ENCODE data around the gene FHOD3. TPM values are rescaled to one million over a fixed set of nuclear protein-coding genes. Genes with fewer than 3 reads are reported as not detected.

Gene FHOD3
- 13.7 and 15.1 TPM in 2 replicates for total RNA-seq (2014; rRNA removed; shearing (Covaris generic))

GRCh38 chr18:36297417-36298125 is at the start of gene FHOD3:
Gene FHOD3 (plus strand): TSS chr18:36297713. CDS start chr18:36297836, 123 bp downstream.
- DNase-seq (ENCODE audit: low read depth), result peak; percentile 82

- DNase-seq (ENCODE audit: low read depth), result no peak
Measured at GRCh38 chr18:36249392-36249791, 48.1 kb upstream of the FHOD3 start.

GRCh38 chr18:36250827-36251226 is 46.7 kb upstream of the FHOD3 start:
- no peak for DNase-seq (ENCODE audit: low read depth)

- no peak for DNase-seq (ENCODE audit: low read depth)
Measured at GRCh38 chr18:36255072-36255698, 42.3 kb upstream of the FHOD3 start.

GRCh38 chr18:36256094-36256493 is 41.4 kb upstream of the FHOD3 start:
- DNase-seq (ENCODE audit: low read depth), result no peak

GRCh38 chr18:36262971-36263370 is 34.5 kb upstream of the FHOD3 start:
- DNase-seq (ENCODE audit: low read depth), result no peak

GRCh38 chr18:36264283-36264682 is 33.2 kb upstream of the FHOD3 start:
- DNase-seq (ENCODE audit: low read depth), result no peak

GRCh38 chr18:36265015-36265414 is 32.5 kb upstream of the FHOD3 start:
- no peak for DNase-seq (ENCODE audit: low read depth)

GRCh38 chr18:36269157-36269556 is 28.4 kb upstream of the FHOD3 start:
- no peak for DNase-seq (ENCODE audit: low read depth)

- no peak for DNase-seq (ENCODE audit: low read depth)
Measured at GRCh38 chr18:36271153-36271552, 26.4 kb upstream of the FHOD3 start.

- DNase-seq (ENCODE audit: low read depth), result no peak
Measured at GRCh38 chr18:36273347-36273746, 24.2 kb upstream of the FHOD3 start.

GRCh38 chr18:36274083-36274715 is 23.3 kb upstream of the FHOD3 start:
- peak; percentile 31 for DNase-seq (ENCODE audit: low read depth)

- DNase-seq (ENCODE audit: low read depth), result no peak
Measured at GRCh38 chr18:36275561-36275960, 22.0 kb upstream of the FHOD3 start.

- no peak for DNase-seq (ENCODE audit: low read depth)
Measured at GRCh38 chr18:36279001-36279400, 18.5 kb upstream of the FHOD3 start.

- DNase-seq (ENCODE audit: low read depth), result peak; percentile 17
Measured at GRCh38 chr18:36281936-36282335, 15.6 kb upstream of the FHOD3 start.

GRCh38 chr18:36283448-36283847 is 14.1 kb upstream of the FHOD3 start:
- no peak for DNase-seq (ENCODE audit: low read depth)

GRCh38 chr18:36284268-36284667 is 13.2 kb upstream of the FHOD3 start:
- no peak for DNase-seq (ENCODE audit: low read depth)

GRCh38 chr18:36284671-36285295 is 12.7 kb upstream of the FHOD3 start:
- DNase-seq (ENCODE audit: low read depth), result peak; percentile 64

- DNase-seq (ENCODE audit: low read depth), result no peak
Measured at GRCh38 chr18:36287653-36288052, 9.9 kb upstream of the FHOD3 start.

GRCh38 chr18:36288689-36289088 is 8.8 kb upstream of the FHOD3 start:
- no peak for DNase-seq (ENCODE audit: low read depth)

- no peak for DNase-seq (ENCODE audit: low read depth)
Measured at GRCh38 chr18:36294031-36294430, 3.5 kb upstream of the FHOD3 start.

- no peak for DNase-seq (ENCODE audit: low read depth)
Measured at GRCh38 chr18:36295214-36295613, 2.3 kb upstream of the FHOD3 start.

GRCh38 chr18:36295880-36296301 is 1.6 kb upstream of the FHOD3 start:
- DNase-seq (ENCODE audit: low read depth), result no peak

Measured in RPMI7951 (cell line).